AG08396 (cell line): Measurements from ENCODE around the gene DHRSX.
"Not testable (repeated sequence)": the region's sequence is repeated elsewhere in the genome, so short reads cannot be mapped to it uniquely, and the experiment has no call there.

Experiments used
- DNase-seq: peaks from one replicate; pipeline ENCODE4 v3.0.0; 2012; ENCODE audit warnings: low spot score, mixed read lengths

The DHRSX gene

GRCh38 chrX:2262668-2263055, 238.1 kb downstream of the DHRSX start:
- DNase-seq, result no peak

- DNase-seq, result no peak
Measured at GRCh38 chrX:2261831-2262667, 238.7 kb downstream of the DHRSX start.

- no peak for DNase-seq
Measured at GRCh38 chrX:2252331-2253065, 248.3 kb downstream of the DHRSX start.

- DNase-seq, result no peak
Measured at GRCh38 chrX:2251211-2251610, 249.6 kb downstream of the DHRSX start.

GRCh38 chrX:2243913-2244460, 256.8 kb downstream of the DHRSX start:
- no peak for DNase-seq

GRCh38 chrX:2242980-2243379, 257.8 kb downstream of the DHRSX start:
- no peak for DNase-seq

GRCh38 chrX:2242326-2242725, 258.4 kb downstream of the DHRSX start:
- no peak for DNase-seq

GRCh38 chrX:2241496-2241895, 259.3 kb downstream of the DHRSX start:
- DNase-seq, result not testable (repeated sequence)

- not testable (repeated sequence) for DNase-seq
Measured at GRCh38 chrX:2240761-2241160, 260.0 kb downstream of the DHRSX start.

- no peak for DNase-seq
Measured at GRCh38 chrX:2237976-2238375, 262.8 kb downstream of the DHRSX start.

- DNase-seq, result no peak
Measured at GRCh38 chrX:2231570-2232192, 269.1 kb downstream of the DHRSX start.

GRCh38 chrX:2230457-2230856, 270.3 kb downstream of the DHRSX start:
- no peak for DNase-seq

GRCh38 chrX:2228536-2228935, 272.2 kb downstream of the DHRSX start:
- DNase-seq, result no peak

GRCh38 chrX:2226906-2227656, 273.7 kb downstream of the DHRSX start:
- no peak for DNase-seq

- no peak for DNase-seq
Measured at GRCh38 chrX:2226182-2226581, 274.6 kb downstream of the DHRSX start.

GRCh38 chrX:2224597-2225235, 276.1 kb downstream of the DHRSX start:
- no peak for DNase-seq

GRCh38 chrX:2224161-2224560, 276.6 kb downstream of the DHRSX start:
- no peak for DNase-seq

GRCh38 chrX:2220829-2221567, 279.8 kb downstream of the DHRSX start:
- DNase-seq, result no peak

- DNase-seq, result no peak
Measured at GRCh38 chrX:2220296-2220695, 280.5 kb downstream of the DHRSX start.

GRCh38 chrX:2214138-2214823, 286.5 kb downstream of the DHRSX start:
- not testable (repeated sequence) for DNase-seq
